Testis (tissue), 3 donors: ENCODE results near the gene NTN4. TPM values are rescaled to one million over a fixed set of nuclear protein-coding genes. Genes with fewer than 3 reads are reported as not detected.
A peak's percentile ranks its signal among the peaks of the same experiment; 100 is the strongest.

ENCODE experiments used
- DNase-seq: peaks from one replicate; pipeline ENCODE4 v3.0.0-alpha.2; 2019
- H3K27ac ChIP-seq, 2 donors: fragments of 200-600 bp; sonication (generic); one replicate each; pipeline ENCODE4 v1.5.1; 2019
- H3K27me3 ChIP-seq: fragments of 200-600 bp; sonication (generic); one replicate; pipeline ENCODE4 v1.5.1; 2019
- H3K36me3 ChIP-seq: fragments of 200-600 bp; sonication (generic); one replicate; pipeline ENCODE4 v1.5.1; 2017; ENCODE audit warnings: low read depth; ENCODE audit errors: missing control alignments
- H3K4me1 ChIP-seq: fragments of 200-600 bp; sonication (generic); one replicate; pipeline ENCODE4 v1.5.1; 2019
- H3K4me3 ChIP-seq, 2 donors: fragments of 200-600 bp; sonication (generic); one replicate each; pipeline ENCODE4 v1.5.1; 2017 to 2019
- H3K9me3 ChIP-seq: fragments of 200-600 bp; sonication (generic); one replicate; pipeline ENCODE4 v1.5.1; 2017
- CTCF ChIP-seq, 3 experiments: fragments of 450-650 bp in 2 of 3; fragments of 200-600 bp in 1 of 3; sonication (generic) in 1 of 3; IDR thresholded peaks; one replicate each; pipeline ENCODE4 v1.5.1; 2016 to 2019; ENCODE audit warnings: antibody characterized with exemption in 3 of 3, mild to moderate bottlenecking in 2 of 3, moderate library complexity in 1 of 3
- POLR2A ChIP-seq: fragments of 450-650 bp; IDR thresholded peaks from one replicate; pipeline ENCODE4 v1.6.1; 2017; ENCODE audit warnings: antibody characterized with exemption, mild to moderate bottlenecking, moderate library complexity
- WGBS, 2 donors: methylation state at CpG; one replicate each; pipeline ENCODE4 v1.1.5; 2018; 5-methylcytosine and 5-hydroxymethylcytosine counted together
- intact Hi-C: fragments of 100-400 bp; cut with DNase I; formaldehyde crosslinking; loops from one replicate; pipeline ENCODE4 v1.15.1; 2023; ENCODE audit warnings: low total_unique reads
- polyA plus RNA-seq: library from polyadenylated mRNA; stranded (reverse); fragments of 350-450 nt; fragmentation: Illumina TruSeq; extraction: RNeasy Lipid Tissue Mini Kit (QIAGEN cat#74804); gene quantifications from one replicate; pipeline ENCODE4 v1.2.3, GENCODE V29; 2014; ENCODE audit warnings: low read depth, low replicate concordance; ENCODE audit not compliant: insufficient read depth
- total RNA-seq, 2 donors: library from RNA; depleted of rRNA; stranded (reverse); fragments of >200 nt; gene quantifications; one replicate each; pipeline ENCODE4 v1.2.3, GENCODE V29; 2016

Gene NTN4
- total and polyA plus RNA-seq, 3 donors from 2014 or later = 15.9 to 84.9 (median 43.8) TPM

DNA sequence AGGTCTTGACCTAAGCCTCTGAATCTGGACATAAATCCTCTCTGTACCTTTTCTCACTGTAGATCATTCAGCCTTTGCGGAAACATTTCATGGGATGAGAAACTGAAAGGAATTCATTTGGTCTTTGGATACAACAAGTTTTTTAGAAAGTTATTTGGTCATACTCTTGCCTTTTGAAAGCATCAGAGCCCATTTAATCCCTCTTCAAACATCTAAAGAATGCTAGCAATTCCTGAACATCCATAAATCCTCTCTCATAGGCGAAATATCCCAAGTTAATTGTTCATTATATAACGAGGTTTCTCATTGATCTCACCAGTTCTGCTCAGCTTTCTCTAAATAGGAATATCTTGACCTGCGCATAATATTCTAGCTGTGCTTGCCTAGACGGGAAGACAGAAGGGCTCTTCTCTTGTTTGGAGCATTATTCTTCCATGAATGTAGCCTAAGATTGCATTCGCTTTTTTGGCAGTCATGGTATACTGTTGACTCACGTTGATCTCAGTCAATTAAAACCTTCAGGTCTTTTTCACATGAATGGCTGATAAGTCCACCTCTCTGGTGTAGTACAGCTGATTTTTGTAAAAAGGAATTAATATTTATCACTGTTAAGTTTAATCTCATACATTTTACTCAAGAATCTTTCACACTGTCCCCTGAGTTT lies 24.1 kb downstream of the NTN4 start:
- H3K36me3 ChIP-seq = no peaks in the 10 kb centered on the region
- no peaks in the 10 kb centered on the region for H3K27me3 ChIP-seq
- H3K4me3 ChIP-seq = no peak overlapping the region
- intact Hi-C loops = no loop called here
- TF ChIP-seq CTCF (IDR thresholded peaks at IDR 0.05) = no peak
- TF ChIP-seq POLR2A = no peak
- no peak for DNase-seq
- peaks cover 38% of the 10 kb centered on the region for H3K4me1 ChIP-seq
- whole genome bisulfite sequencing, 2 donors = 70% methylated on average over 7 of the region's 7 CpGs
- peak overlapping the region; percentile 2 to 52 for H3K27ac ChIP-seq
- no peaks in the 10 kb centered on the region for H3K9me3 ChIP-seq

DNA sequence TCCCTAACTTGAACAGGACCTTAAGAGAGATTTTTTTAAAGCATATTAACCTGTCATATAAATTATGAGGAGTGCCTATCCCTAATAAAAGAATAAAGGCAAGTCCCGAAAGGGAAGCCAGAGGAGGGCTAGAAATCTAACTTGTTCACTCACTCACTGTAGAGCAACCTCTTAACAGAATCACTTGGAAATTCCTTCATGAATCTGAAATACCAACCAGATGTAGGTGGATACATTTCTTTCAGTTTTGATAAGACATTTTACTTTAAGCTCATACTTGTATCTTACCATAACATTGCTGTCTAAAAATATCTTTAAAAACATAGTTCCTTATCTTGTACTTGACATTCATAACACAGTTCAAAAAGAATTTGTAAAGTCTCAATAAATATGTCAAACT lies 25.7 kb downstream of the NTN4 start:
- intact Hi-C loops = no loop called here
- TF ChIP-seq POLR2A = no peak
- peak overlapping the region; percentile 2 to 39 for H3K27ac ChIP-seq
- WGBS, 2 donors = 41 to 63% methylated on average over 1 of the region's 1 CpG
- no peaks in the 10 kb centered on the region for H3K9me3 ChIP-seq
- H3K27me3 ChIP-seq = no peaks in the 10 kb centered on the region
- H3K4me3 ChIP-seq = no peak overlapping the region
- no peaks in the 10 kb centered on the region for H3K36me3 ChIP-seq
- peaks cover 38% of the 10 kb centered on the region for H3K4me1 ChIP-seq
- no peak for DNase-seq

- Histone ChIP-seq H3K27me3 (no peaks in the 10 kb centered on the region), H3K9me3 (no peaks in the 10 kb centered on the region), H3K4me3 (no peak overlapping the region), H3K4me1 (peaks cover 38% of the 10 kb centered on the region), H3K36me3 (no peaks in the 10 kb centered on the region), H3K27ac (peak overlapping the region; percentile 39 to 72)
- DNase-seq = no peak
- TF ChIP-seq POLR2A = no peak
- TF ChIP-seq CTCF (IDR thresholded peaks at IDR 0.05) = no peak
- intact Hi-C loops = no loop called here
Observed at GRCh38 chr12:95763809-95764253, 26.7 kb downstream of the NTN4 start.

DNA sequence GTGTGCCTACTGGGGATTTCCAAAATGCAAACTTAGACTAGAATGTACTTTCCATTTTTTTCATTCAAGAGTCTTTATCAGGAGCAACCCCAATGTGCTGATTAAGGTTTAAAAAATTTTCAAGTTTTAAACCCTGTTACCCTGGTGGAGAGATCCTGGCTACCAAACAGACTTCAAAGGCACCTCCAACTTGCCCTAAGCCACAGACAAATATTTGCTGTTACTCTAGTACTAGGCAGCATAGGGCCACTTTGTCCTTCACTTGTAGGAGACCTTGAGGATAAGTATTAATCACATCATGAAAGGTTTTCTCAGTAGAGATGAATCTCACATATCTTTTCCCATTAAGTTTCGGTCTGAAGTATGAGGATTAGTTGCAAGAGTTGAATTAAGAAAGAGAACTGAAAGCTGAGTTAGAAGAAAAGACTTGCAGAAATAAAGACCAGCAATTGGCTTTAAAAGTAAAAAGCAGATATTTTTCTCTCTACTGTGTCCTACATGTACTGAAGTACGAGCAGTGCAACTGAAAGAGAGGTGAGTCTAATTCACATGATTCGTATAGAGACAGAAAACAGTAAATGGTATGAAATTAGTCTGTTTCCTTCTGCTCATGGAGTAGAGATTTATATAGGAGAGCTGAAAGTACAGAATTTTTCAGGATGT lies 28.3 kb downstream of the NTN4 start:
- no peak overlapping the region for H3K4me3 ChIP-seq
- no peak for TF ChIP-seq CTCF (IDR thresholded peaks at IDR 0.05)
- TF ChIP-seq POLR2A = no peak
- H3K9me3 ChIP-seq = no peaks in the 10 kb centered on the region
- DNase-seq = no peak
- H3K4me1 ChIP-seq = peaks cover 38% of the 10 kb centered on the region
- H3K27ac ChIP-seq = peak overlapping the region; percentile 57 to 72
- H3K27me3 ChIP-seq = no peaks in the 10 kb centered on the region
- intact Hi-C loops = no loop called here
- WGBS, 2 donors = 41 to 49% methylated on average over 3 of the region's 3 CpGs
- no peaks in the 10 kb centered on the region for H3K36me3 ChIP-seq

GRCh38 chr12:95760371-95760770 lies 30.2 kb downstream of the NTN4 start:
- TF ChIP-seq CTCF (IDR thresholded peaks at IDR 0.05) (no peak), POLR2A (no peak)
- Histone ChIP-seq H3K36me3 (no peaks in the 10 kb centered on the region), H3K4me3 (no peak overlapping the region), H3K27ac (peak overlapping the region in 1 of 2 donors; percentile 18), H3K27me3 (no peaks in the 10 kb centered on the region), H3K9me3 (no peaks in the 10 kb centered on the region), H3K4me1 (peaks cover 40% of the 10 kb centered on the region)
- intact Hi-C loops = no loop called here
- WGBS, 2 donors = 65 to 88% methylated on average over 3 of the region's 3 CpGs
- no peak for DNase-seq
